Activated naive CD4-positive, alpha-beta T cell treated with anti-CD3 and anti-CD28 coated beads, Interleukin-2, amount 50 U/mL, for 72 hours (primary cell): ENCODE measurements around the gene TRIM56. TPM values are rescaled to one million over a fixed set of nuclear protein-coding genes. Genes with fewer than 3 reads are reported as not detected.
"Not testable (repeated sequence)": the region's sequence is repeated elsewhere in the genome, so short reads cannot be mapped to it uniquely, and the experiment has no call there.

Experiments used
- ATAC-seq, 2 donors: fragments of 150-1000 bp; cut with Tn5 transposase; 2 replicates each; pipeline ENCODE4 v1.10.0; 2021; ENCODE audit warnings: mild to moderate bottlenecking in 2 of 2, moderate library complexity in 2 of 2
- DNase-seq, 2 donors: peaks; one replicate each; pipeline ENCODE4 v3.0.0; 2021 to 2022; ENCODE audit warnings: low spot score in 2 of 2
- H3K27ac Mint-ChIP-seq, 2 donors: one replicate each; pipeline ENCODE4 v1.8.0; 2022; ENCODE audit warnings: mild to moderate bottlenecking in 2 of 2, mixed read lengths in 2 of 2
- H3K36me3 Mint-ChIP-seq, 2 donors: one replicate each; pipeline ENCODE4 v1.8.0; 2022; ENCODE audit warnings: mixed read lengths in 2 of 2
- H3K9me3 Mint-ChIP-seq, 2 donors: one replicate each; pipeline ENCODE4 v1.8.0; 2022; ENCODE audit warnings: mixed read lengths in 2 of 2
- total RNA-seq, 2 donors: library from RNA; stranded (reverse); gene quantifications; one replicate each; pipeline ENCODE4 v1.2.3, GENCODE V29; 2022

TRIM56 gene, protein sequence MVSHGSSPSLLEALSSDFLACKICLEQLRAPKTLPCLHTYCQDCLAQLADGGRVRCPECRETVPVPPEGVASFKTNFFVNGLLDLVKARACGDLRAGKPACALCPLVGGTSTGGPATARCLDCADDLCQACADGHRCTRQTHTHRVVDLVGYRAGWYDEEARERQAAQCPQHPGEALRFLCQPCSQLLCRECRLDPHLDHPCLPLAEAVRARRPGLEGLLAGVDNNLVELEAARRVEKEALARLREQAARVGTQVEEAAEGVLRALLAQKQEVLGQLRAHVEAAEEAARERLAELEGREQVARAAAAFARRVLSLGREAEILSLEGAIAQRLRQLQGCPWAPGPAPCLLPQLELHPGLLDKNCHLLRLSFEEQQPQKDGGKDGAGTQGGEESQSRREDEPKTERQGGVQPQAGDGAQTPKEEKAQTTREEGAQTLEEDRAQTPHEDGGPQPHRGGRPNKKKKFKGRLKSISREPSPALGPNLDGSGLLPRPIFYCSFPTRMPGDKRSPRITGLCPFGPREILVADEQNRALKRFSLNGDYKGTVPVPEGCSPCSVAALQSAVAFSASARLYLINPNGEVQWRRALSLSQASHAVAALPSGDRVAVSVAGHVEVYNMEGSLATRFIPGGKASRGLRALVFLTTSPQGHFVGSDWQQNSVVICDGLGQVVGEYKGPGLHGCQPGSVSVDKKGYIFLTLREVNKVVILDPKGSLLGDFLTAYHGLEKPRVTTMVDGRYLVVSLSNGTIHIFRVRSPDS
- total RNA-seq: 10 to 100 TPM; 49.7 to 64.2 TPM

DNA sequence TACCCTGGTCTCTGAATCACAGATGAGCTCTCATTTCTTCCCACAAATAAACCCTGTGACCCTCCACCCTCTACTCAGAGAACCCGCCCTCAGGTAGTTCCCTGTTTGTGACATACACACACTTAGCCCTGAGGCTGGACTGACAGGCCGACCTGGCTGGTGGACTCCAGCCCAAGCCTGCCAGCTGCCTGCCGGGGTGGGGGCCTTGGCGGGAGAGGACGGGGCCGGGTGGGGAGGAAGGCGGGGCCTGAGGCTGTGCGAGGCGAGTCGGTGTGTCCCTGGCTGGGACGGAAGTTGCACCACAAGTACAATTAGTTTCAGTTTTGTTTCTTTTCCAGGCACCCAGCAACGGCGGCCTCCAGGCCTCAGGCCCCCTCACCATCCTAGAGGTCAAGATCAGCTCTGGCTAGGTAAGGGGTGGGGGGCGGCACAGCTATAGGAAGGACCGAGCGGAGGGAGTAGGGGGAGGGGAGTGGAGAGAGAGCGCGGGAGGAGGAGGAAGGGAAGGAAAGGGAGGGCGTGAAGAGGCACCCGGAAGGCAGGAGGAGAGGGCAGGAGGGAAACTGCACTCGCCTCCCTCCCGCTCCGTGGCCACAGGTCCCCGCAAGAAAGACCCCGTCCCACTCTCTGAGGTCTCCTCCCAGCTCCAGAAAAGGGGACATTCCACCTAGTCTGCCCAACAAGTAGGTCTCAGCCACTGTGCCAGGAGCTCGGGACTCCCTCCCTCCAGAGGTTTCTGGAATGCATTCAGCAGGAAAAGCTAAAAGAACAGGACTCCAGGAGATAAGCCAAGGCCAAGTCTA lies at the start of gene TRIM56:
TSS of gene TRIM56 (plus strand) at position 320 of the 803 bp plus-strand sequence. CDS start 1,832 bp downstream, outside the sequence.
- Mint-ChIP-seq H3K36me3 (peaks cover 7 to 21% of the 10 kb centered on the region in 2 donors), H3K9me3 (no peaks in the 10 kb centered on the region), H3K27ac (peak within 1 kb of the TSS; percentile 96 to 99)
- peak; percentile 92 to 93 for ATAC-seq
- peak; percentile 71 to 83 for DNase-seq

DNA sequence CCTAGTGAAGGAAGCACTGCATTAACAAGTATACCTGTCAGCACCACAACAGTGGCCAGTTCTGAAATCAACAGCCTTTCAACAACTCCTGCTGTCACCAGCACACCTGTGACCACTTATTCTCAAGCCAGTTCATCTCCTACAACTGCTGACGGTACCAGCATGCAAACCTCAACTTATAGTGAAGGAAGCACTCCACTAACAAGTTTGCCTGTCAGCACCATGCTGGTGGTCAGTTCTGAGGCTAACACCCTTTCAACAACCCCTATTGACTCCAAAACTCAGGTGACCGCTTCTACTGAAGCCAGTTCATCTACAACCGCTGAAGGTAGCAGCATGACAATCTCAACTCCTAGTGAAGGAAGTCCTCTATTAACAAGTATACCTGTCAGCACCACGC lies 49.3 kb upstream of the TRIM56 start:
- ATAC-seq (no peak), DNase-seq (no peak)
- no peaks in the 10 kb centered on the region for H3K9me3 Mint-ChIP-seq
- no peaks in the 10 kb centered on the region for H3K36me3 Mint-ChIP-seq
- H3K27ac Mint-ChIP-seq: no peak overlapping the region

DNA sequence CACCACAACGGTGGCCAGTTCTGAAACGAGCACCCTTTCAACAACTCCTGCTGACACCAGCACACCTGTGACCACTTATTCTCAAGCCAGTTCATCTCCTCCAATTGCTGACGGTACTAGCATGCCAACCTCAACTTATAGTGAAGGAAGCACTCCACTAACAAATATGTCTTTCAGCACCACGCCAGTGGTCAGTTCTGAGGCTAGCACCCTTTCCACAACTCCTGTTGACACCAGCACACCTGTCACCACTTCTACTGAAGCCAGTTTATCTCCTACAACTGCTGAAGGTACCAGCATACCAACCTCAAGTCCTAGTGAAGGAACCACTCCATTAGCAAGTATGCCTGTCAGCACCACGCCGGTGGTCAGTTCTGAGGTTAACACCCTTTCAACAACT lies 44.0 kb upstream of the TRIM56 start:
- not testable (repeated sequence) for ATAC-seq, DNase-seq, H3K36me3 Mint-ChIP-seq, H3K9me3 Mint-ChIP-seq, H3K27ac Mint-ChIP-seq

DNA sequence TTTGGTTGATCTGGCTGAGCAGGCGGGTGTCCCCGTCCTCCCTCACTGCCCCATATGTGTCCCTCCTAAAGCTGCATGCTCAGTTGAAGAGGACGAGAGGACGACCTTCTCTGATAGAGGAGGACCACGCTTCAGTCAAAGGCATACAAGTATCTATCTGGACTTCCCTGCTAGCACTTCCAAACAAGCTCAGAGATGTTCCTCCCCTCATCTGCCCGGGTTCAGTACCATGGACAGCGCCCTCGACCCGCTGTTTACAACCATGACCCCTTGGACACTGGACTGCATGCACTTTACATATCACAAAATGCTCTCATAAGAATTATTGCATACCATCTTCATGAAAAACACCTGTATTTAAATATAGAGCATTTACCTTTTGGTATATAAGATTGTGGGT lies 26.9 kb upstream of the TRIM56 start:
- H3K36me3 Mint-ChIP-seq: no peaks in the 10 kb centered on the region
- ATAC-seq: no peak

DNA sequence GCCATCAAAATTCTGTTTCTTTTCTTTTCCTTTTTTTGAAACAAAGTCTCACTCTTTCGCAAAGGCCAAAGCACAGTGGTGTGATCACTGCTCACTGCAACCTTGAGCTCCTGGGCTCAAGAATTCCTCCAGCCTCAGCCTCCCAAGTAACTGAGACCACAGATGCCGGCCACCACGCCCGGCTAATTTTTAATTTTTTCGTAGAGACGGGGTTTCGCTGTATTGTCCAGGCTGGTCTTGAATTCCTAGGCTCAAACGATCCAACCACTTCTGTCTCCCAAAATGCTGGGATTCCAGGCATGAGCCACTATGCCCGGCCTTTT lies 25.7 kb upstream of the TRIM56 start:
- ATAC-seq (no peak), DNase-seq (no peak)
- no peaks in the 10 kb centered on the region for H3K36me3 Mint-ChIP-seq
- peak overlapping the region in 1 of 2 donors; percentile 44 for H3K27ac Mint-ChIP-seq
- no peaks in the 10 kb centered on the region for H3K9me3 Mint-ChIP-seq

More for the DNA sequence above, 26.9 kb upstream of the TRIM56 start:
- no peaks in the 10 kb centered on the region for H3K9me3 Mint-ChIP-seq
- no peak overlapping the region for H3K27ac Mint-ChIP-seq
- DNase-seq: peak in 1 of 2 donors; percentile 67

DNA sequence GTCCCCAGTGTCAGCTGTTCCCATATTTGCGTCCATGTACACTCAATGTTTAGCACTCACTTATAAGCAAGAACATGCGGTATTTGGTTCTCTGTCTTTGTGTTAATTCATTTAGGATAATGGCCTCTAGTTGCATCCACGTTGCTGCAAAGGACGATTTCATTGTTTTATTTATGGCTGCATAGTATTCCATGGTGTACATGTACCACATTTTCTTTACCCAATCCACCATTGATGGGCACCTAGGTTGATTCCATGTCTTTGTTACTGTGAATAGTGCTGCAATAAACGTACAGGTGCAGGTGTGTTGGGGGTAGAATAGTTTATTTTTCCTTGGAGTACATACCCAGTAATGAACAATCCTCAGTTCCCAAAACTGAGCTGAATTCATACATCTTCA lies 24.3 kb upstream of the TRIM56 start:
- H3K27ac Mint-ChIP-seq: no peak overlapping the region
- H3K9me3 Mint-ChIP-seq: no peaks in the 10 kb centered on the region
- ATAC-seq (no peak), DNase-seq (no peak)
- no peaks in the 10 kb centered on the region for H3K36me3 Mint-ChIP-seq

DNA sequence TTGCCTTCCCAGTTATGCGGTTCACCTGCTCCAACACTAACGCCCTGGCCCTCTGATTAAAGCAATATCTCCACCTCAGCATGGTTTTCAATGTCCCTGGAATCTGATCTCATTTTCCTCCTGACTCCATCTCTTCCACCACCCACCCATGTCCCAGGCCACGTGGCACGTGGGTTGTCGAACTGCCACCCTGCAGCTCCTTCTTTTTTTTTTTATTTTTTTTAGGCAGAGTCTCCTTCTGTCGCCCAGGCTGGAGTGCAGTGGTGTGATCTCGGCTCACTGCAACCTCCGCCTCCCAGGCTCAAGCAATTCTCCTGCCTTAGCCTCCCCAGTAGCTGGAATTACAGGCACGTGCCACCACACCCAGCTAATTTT lies 21.1 kb upstream of the TRIM56 start:
- not testable (repeated sequence) for H3K27ac Mint-ChIP-seq, ATAC-seq, H3K9me3 Mint-ChIP-seq, DNase-seq, H3K36me3 Mint-ChIP-seq

DNA sequence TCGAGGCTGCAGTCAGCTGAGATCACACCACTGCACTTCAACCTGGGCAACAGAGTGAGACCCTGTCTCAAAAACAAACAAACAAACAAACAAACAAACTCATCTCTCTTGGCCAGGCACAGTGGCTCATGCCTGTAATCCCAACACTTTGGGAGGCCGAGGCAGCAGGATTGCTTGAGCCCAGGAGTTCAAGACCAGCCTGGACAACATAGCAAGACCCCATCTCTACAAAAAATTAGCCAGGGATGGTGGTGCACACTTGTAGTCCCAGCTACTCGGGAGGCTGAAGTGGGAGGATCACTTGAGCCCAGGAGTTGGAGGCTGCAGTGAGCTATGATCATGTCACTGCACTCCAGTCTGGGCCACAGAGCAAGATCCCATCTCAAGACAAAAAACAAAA lies 20.1 kb upstream of the TRIM56 start:
- H3K9me3 Mint-ChIP-seq, ATAC-seq, DNase-seq, H3K36me3 Mint-ChIP-seq, H3K27ac Mint-ChIP-seq: not testable (repeated sequence)

DNA sequence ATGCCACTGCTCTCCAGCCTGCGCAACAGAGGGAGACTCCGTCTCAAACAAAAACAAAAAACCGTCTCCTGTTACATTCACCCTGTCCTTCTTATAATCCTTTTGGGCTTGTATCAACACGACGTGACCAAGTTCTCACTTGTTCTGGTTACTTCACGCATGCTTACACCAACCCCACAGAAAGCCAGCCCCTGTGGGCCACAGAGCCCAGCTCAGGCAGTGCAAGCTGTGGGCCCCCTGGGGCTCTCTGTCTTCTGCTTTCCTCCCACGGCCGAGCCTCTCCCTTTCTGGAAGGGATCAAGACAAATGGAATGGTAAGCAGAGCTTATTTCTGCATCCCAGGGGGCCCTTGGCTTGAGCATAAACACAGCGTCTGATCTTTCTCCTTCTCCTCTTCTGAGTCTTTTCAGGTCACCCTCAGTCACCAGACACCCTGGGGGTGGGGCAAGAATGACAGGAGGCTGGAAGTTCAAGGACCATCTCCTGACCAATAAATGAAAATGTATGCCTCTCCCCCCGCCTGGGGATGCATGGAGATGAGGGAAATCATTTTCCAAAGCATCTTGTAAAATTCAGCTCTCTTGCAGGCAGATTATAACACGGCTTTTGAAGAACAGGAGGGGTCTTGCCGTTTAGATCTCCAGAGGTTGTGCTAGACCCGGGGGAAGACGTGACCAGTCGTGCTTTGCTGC lies 19.0 kb upstream of the TRIM56 start:
- Mint-ChIP-seq H3K36me3 (no peaks in the 10 kb centered on the region), H3K27ac (no peak overlapping the region), H3K9me3 (no peaks in the 10 kb centered on the region)
- DNase-seq (no peak), ATAC-seq (no peak)

DNA sequence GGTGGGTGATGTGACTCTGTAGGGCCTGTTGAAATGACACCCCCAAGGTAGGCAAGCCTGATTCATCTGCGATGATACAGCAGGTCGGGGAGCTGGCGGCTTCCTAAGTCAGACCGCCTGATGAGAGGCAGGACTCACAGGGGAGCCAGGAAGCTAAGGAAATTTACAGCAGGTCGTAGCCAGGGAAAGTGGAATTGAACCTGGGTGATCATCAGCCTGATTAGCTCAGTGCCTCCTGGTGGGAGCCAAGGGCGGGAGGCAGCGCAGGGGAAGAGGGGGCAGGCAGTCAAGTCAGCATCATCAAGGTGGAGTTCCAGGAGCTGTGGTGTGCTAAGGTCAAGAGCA lies 18.5 kb upstream of the TRIM56 start:
- Mint-ChIP-seq H3K27ac (no peak overlapping the region), H3K9me3 (no peaks in the 10 kb centered on the region), H3K36me3 (no peaks in the 10 kb centered on the region)
- ATAC-seq (no peak), DNase-seq (no peak)

DNA sequence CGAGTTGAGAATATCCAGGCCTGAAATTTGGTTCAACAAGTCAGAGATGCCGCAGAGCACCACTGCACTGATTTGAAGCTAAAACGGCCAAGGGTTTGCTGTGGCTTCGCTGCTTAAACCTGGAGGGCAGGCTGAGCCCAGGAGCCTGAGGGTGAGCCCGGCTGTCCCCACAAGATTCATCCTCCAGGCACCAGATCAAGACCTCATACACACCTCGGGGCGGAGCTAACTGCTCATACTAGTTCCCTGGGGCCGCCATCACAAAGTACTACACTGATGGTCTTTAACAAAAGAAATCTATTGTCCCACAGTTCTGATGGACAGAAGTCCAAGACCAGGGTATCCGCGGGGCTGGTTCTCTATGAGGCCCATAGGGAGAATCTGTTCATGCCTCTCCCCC lies 16.9 kb upstream of the TRIM56 start:
- H3K36me3 Mint-ChIP-seq: no peaks in the 10 kb centered on the region

DNA sequence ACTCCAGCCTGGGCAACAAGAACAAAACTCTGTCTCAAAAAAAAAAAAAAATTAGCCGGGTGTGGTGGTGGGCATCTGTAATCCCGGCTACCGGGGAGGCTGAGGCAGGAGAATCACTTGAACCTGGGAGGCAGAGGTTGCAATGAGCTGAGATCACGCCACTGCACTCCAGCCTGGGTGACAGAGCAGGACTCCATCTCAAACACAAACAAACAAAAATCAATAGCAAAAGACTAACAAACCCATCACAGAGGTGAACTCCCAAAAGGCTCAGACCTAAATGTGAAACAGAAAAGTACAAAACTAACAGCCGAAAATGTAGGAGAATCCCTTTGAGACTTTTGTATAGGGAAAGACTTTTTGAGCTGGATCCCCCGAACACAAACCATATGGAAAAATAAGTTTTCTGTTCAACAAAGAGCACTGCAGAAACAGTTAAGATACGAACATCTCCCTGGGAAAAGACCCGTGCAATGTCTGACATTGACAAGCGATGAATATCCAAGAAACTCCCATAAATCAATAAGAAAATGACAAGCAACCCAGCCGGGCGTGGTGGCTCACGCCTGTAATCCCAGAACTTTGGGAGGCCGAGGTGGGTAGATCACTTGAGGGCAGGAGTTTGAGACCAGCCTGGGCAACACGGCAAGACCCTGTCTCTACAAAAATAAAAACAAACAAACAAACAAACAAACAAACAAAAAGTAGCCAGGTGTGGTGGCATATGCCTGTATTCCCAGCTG lies 13.7 kb upstream of the TRIM56 start:
- H3K9me3 Mint-ChIP-seq, H3K27ac Mint-ChIP-seq, DNase-seq, ATAC-seq, H3K36me3 Mint-ChIP-seq: not testable (repeated sequence)

More for the DNA sequence above, 16.9 kb upstream of the TRIM56 start:
- H3K27ac Mint-ChIP-seq: no peak overlapping the region
- DNase-seq (no peak), ATAC-seq (no peak)
- H3K9me3 Mint-ChIP-seq: no peaks in the 10 kb centered on the region

DNA sequence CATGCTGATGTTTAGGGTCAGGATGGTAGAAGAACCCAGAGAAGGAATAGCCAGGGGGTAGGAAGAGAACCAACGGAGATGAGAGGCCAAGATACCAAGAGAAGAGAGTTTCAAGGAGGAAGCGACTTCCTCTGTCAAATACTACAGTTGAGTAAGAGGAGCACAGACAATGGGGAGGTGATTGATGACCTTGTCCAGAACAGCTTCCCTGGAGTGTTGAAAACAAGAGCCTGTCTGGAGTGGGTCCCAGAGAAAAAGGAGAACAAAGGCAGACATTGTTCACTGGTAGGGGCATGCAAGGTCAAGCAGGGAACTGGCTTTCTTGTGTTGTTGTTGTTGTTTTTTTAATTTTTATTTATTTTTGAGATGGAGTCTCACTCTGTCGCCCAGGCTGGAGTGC lies 9.6 kb upstream of the TRIM56 start:
- Mint-ChIP-seq H3K27ac (no peak overlapping the region), H3K9me3 (no peaks in the 10 kb centered on the region), H3K36me3 (no peaks in the 10 kb centered on the region)
- ATAC-seq: no peak
- no peak for DNase-seq

DNA sequence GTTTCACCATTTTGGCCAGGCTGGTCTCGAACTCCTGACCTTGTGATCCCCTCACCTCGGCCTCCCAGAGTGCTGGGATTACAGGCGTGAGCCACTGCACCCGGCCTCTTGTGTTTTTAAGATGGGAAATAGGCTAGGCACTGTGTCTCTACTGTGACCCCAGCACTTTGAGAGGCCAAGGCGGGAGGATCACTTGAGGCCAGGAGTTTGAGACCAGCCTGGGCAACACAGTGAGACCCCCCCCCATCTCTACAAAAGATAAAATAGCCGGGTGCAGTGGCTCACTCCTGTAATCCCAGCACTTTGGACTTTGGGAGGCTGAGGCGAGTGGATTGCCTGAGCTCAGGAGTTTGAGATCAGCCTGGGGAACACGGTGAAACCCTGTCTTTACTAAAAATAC lies 9.1 kb upstream of the TRIM56 start:
- ATAC-seq, H3K9me3 Mint-ChIP-seq, H3K36me3 Mint-ChIP-seq, H3K27ac Mint-ChIP-seq, DNase-seq: not testable (repeated sequence)

DNA sequence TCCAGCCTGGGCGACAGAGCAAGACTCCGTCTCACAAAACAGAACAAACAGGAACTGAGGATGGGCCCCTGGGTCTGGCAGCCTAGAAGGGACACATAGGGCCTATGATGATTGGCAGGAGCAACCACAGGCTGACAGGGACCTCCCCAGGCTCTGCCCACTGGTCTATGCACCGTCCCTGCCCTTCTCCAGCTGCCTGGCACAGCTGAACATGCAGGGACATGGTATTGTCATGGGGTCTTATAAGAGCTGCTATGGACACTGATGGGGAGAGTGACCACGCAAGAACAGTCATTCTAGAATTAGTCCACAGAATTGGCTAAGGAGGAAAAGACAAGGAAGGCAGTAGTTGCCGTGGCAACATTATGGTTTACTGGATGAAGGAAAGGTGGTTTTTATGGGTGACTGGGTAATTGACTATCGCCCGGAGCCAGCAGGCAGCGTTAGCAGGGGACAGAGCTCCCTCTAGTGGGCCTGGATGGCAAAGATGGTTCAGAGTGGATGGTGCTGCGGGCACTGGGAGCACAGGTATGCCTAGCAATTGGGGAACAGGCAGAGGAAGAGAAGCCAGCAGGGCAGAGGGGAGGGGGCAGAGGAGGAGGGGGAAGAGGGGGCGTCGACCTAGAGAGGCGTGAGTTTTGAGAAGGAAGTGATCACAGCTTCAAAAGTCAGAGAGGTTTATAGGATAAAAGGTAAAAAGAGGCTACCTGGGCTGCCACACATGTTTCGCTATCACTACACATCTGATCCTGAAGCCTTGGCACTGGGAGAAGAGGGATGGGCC lies 7.8 kb upstream of the TRIM56 start:
- no peak overlapping the region for H3K27ac Mint-ChIP-seq
- DNase-seq (peak; percentile 81 to 88), ATAC-seq (peak; percentile 98 to 99)
- no peaks in the 10 kb centered on the region for H3K9me3 Mint-ChIP-seq
- H3K36me3 Mint-ChIP-seq: no peaks in the 10 kb centered on the region
